ENCODE results near the gene MYO16.

The MYO16 gene

DNA sequence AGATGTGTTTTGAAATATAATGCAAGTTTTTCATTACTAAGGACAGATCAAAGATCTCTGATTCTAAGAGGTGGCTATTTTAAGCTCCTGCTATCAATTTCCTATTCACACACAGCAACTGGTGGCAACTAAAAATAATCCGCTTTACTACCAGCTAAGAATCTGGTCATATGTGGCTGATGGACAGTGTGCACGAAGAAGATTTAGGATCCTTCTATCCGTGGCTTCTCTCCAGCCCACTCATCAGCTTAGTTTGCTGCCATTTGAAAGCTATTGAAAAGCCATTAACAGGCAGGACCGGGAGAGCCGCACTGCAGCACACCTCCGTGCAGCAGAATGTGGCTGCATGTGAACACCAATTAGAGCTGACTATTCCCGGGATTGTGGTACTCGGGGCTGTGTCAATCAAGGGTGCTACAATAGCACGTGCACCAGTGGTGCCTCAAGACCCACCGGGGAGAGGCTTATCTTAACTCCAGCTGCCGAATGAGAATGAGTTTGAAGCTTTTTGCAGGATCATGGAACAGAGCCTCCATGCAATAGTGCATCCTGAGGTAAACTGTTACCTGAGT, at the start of gene MYO16:
Gene MYO16 (plus strand): TSS at position 431 of the 572 bp plus-strand sequence. CDS start 234 bp downstream, outside the sequence.
- no peak within 1 kb of the TSS for H3K4me3 Mint-ChIP-seq
- ATAC-seq (no peak), DNase-seq (no peak)
- H3K27ac Mint-ChIP-seq, result no peak within 1 kb of the TSS
- no peaks in the 10 kb centered on the region for H3K36me3 Mint-ChIP-seq (ENCODE audit: low read depth)
- H3K27me3 Mint-ChIP-seq, result no peaks in the 10 kb centered on the region
- peaks cover 3% of the 10 kb centered on the region for H3K9me3 Mint-ChIP-seq
- no peaks in the 10 kb centered on the region for H3K4me1 Mint-ChIP-seq

DNA sequence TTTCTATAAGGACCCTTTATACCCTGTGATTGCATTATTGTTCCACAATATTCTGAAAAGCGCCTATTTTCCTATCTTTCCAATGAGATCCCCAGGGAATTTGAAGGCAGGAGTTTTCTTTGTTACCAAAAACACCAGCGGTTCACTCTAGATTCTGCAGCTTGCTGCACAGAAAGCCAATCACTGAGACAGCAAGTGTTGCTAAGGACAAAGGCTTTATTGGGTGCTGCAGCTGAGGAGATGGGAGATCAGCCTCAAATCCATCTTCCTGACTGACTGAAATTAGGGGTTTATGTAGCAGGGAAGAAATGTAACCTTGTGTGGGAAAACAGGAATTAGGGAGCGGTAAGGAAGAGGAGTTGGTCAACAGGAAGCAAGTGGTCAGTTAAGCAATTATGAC, 42.6 kb upstream of the MYO16 start:
- Mint-ChIP-seq H3K9me3 (peaks cover 6% of the 10 kb centered on the region), H3K36me3 (ENCODE audit: low read depth) (no peaks in the 10 kb centered on the region), H3K27me3 (peaks cover 4% of the 10 kb centered on the region), H3K4me1 (no peaks in the 10 kb centered on the region), H3K4me3 (no peak overlapping the region), H3K27ac (no peak overlapping the region)
- ATAC-seq (no peak), DNase-seq (no peak)

DNA sequence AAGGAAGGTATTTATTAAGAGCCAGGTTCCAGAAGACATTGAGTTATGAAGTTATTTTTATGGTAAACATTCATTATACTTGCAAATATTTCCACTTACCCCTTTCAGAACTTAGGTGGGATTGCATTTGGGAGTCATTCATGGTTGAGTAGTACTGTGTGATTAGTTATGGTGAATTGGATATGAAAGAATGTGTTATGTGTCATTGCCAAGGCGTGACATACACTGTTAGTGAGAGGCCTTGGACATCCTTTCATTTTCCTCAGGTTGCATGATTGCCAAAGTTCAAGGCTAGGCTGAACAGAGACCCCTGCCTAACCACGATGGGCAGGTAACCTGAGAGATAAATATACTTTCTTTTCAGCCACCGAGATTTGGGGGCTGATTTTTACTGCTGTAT, 40.9 kb upstream of the MYO16 start:
- H3K36me3 Mint-ChIP-seq (ENCODE audit: low read depth), result no peaks in the 10 kb centered on the region
- H3K9me3 Mint-ChIP-seq, result peaks cover 6% of the 10 kb centered on the region
- no peak overlapping the region for H3K4me3 Mint-ChIP-seq
- DNase-seq, result no peak
- H3K27me3 Mint-ChIP-seq, result peaks cover 4% of the 10 kb centered on the region
- ATAC-seq, result no peak
- H3K4me1 Mint-ChIP-seq, result no peaks in the 10 kb centered on the region
- H3K27ac Mint-ChIP-seq, result no peak overlapping the region

DNA sequence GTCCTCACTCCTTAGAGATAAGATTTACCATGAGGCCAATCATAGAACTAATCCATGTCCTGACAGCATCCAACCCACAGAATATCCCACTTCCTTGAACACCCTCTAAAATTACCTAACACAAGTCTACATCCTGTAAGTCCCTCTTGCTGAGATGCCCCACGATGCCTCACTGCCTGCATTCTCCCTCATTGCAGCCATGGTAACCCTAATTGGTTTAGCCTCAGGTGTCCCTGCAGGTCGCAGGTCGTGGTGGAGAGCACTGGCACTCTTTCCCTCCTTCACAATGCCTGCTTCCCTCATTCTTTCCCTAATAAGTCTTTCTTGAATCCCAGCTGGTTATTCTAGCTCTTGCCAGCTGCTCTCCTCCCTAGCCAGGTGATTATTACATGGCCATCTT, 35.3 kb upstream of the MYO16 start:
- no peaks in the 10 kb centered on the region for H3K9me3 Mint-ChIP-seq
- no peak for ATAC-seq
- H3K27ac Mint-ChIP-seq, result no peak overlapping the region
- DNase-seq, result no peak
- no peaks in the 10 kb centered on the region for H3K36me3 Mint-ChIP-seq (ENCODE audit: low read depth)
- H3K27me3 Mint-ChIP-seq, result peaks cover 4% of the 10 kb centered on the region
- no peak overlapping the region for H3K4me3 Mint-ChIP-seq
- no peaks in the 10 kb centered on the region for H3K4me1 Mint-ChIP-seq

DNA sequence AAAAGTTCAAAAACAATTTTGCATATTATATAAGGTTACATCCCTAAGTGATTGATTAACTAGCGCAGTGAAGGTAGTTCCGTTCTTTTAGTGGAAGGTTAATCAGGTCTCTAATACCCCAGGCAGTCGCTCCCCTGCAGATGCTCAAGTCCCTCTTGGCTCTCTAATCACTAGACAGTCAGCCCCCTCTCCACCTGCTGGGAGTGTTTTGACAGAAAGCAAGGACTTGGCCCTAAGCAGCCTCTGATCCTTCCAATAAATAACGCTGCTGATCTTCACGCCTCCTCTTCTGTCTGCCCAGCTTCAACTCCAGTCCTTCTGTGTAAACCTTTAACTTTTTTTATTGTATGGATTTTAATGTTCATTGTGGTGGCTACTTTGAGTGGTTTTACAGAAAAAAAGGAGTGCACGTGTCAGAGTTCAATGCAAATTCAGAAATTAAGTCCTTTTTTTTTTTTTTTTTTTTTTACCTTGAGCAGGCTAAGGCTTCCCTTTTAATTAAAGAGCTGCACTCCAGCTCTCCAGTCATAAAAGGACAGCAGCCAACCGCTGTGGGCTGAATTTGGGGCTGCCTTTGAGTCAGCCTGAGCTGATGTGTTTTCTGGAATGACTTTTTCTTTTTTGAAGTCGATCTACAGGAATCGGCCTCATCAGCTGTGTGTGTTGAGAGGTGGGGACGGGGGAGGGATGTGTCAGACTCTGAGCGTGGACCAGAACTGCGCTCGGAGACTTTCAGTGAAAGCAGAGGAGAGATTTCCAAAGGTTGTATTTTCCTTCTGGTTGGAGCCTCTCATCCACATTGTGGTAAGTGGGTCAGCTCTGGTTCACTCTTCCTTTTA, 33.8 kb upstream of the MYO16 start:
- Mint-ChIP-seq H3K4me3 (no peak overlapping the region), H3K4me1 (no peaks in the 10 kb centered on the region), H3K9me3 (peaks cover 5% of the 10 kb centered on the region), H3K27me3 (peaks cover under 1% of the 10 kb centered on the region), H3K27ac (no peak overlapping the region), H3K36me3 (ENCODE audit: low read depth) (no peaks in the 10 kb centered on the region)
- no peak for ATAC-seq
- DNase-seq, result no peak

DNA sequence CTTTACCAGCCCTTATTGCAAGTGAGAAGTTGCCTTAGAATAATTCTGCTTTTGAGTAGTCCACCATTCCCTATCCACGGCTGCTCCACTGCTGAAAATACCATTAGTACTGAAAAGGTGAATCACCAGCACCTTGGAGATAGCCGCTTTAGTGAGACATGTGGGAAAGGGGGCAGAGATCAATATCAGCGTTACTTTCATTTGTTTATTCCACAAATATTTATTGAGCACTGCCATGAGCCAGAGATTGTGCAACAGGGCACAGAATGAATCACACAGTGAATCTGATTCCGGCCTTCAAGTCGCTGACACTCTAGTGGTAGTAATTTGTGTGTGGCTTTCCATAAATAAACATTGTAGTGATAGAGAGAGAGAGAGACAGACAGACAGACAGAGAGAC, 31.5 kb upstream of the MYO16 start:
- no peaks in the 10 kb centered on the region for H3K4me1 Mint-ChIP-seq
- no peak overlapping the region for H3K27ac Mint-ChIP-seq
- H3K9me3 Mint-ChIP-seq, result peaks cover 10% of the 10 kb centered on the region
- no peak for ATAC-seq
- no peak overlapping the region for H3K4me3 Mint-ChIP-seq
- H3K36me3 Mint-ChIP-seq (ENCODE audit: low read depth), result no peaks in the 10 kb centered on the region
- DNase-seq, result no peak
- no peaks in the 10 kb centered on the region for H3K27me3 Mint-ChIP-seq

DNA sequence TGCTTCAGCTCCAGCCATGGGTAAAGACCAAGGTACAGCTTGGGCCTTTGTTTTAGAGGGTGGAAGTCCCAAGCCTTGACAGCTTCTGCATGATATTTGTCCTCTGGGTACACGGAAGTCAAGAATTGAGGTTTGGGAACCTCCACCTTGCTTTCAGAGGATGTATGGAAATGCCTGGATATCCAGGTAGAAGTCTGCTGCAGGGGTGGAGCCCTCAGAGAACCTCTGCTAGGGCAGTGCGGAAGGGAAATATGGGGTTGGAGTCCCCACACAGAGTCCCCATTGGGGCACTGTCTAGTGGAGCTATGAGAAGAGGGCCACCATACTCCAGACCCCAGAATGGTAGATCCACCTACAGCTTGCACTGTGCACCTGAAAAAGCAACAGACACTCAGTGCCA, 23.0 kb upstream of the MYO16 start:
- Mint-ChIP-seq H3K9me3 (peaks cover 27% of the 10 kb centered on the region), H3K27me3 (no peaks in the 10 kb centered on the region), H3K27ac (no peak overlapping the region), H3K4me1 (no peaks in the 10 kb centered on the region), H3K36me3 (ENCODE audit: low read depth) (no peaks in the 10 kb centered on the region), H3K4me3 (no peak overlapping the region)
- DNase-seq, result no peak
- ATAC-seq, result no peak

DNA sequence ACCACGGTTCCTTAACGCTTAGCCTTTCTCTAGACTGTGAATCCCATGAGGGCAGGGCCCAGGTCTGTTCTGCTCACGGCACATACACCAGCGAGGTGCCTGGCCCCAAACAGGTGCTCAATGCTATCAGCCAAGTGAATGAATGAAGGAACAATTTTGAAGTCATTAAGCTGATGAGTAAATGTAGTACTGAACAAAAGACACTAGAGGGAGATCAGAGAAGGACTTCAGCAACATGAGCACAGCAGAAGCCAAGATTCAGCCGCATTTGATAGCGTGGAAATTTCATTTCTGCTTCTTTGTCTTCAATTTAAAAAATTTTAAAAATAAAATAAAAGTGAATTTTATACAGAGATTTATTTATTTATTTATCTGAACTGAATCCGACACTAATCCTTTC, 20.1 kb upstream of the MYO16 start:
- no peak for DNase-seq
- H3K4me3 Mint-ChIP-seq, result no peak overlapping the region

DNA sequence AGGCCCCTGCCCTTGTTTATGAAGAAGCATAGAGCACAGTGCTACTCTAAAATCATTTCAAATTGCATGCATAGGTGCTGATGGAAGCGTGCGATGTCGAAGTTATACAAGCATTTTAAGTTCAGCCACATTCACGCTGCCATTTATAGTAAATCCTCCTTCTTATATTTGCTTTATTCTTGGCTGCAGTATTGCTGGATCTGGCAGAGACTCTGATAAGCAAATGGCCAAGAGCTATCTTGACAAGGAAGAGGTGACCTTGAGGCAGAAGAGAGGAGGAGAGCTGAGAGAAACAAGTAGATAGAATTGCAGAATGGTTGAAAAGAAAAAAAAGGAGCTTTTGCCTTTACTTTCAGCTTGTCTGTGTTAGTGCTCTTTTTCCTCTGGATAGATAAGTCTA, 18.9 kb upstream of the MYO16 start:
- H3K4me3 Mint-ChIP-seq, result no peak overlapping the region
- peaks cover 2% of the 10 kb centered on the region for H3K27me3 Mint-ChIP-seq
- DNase-seq (no peak), ATAC-seq (no peak)
- no peak overlapping the region for H3K27ac Mint-ChIP-seq
- peaks cover 22% of the 10 kb centered on the region for H3K9me3 Mint-ChIP-seq
- no peaks in the 10 kb centered on the region for H3K4me1 Mint-ChIP-seq
- no peaks in the 10 kb centered on the region for H3K36me3 Mint-ChIP-seq (ENCODE audit: low read depth)

More for the DNA sequence above, 20.1 kb upstream of the MYO16 start:
- ATAC-seq, result no peak
- H3K27me3 Mint-ChIP-seq, result peaks cover 2% of the 10 kb centered on the region
- H3K4me1 Mint-ChIP-seq, result no peaks in the 10 kb centered on the region
- H3K36me3 Mint-ChIP-seq (ENCODE audit: low read depth), result no peaks in the 10 kb centered on the region
- H3K9me3 Mint-ChIP-seq, result peaks cover 22% of the 10 kb centered on the region
- H3K27ac Mint-ChIP-seq, result no peak overlapping the region

DNA sequence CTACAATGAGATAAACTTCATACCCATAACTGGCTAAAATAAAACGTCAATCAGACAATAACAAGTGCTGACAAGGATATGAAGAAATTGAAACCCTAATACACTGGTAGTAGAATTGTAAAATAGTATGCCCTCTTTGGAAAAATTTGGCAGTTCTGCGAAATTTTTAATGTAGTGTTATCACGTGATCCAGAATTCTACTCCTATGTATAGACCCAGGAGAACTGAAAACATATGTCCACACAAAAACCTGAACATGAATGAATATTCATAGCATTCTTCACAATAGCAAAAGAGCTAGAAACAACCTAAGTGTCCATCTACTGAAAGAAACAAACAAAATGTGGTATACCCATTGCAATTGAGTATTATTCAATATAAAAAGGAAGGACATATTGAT, 14.2 kb upstream of the MYO16 start:
- Mint-ChIP-seq H3K36me3 (ENCODE audit: low read depth) (no peaks in the 10 kb centered on the region), H3K4me3 (no peak overlapping the region)

DNA sequence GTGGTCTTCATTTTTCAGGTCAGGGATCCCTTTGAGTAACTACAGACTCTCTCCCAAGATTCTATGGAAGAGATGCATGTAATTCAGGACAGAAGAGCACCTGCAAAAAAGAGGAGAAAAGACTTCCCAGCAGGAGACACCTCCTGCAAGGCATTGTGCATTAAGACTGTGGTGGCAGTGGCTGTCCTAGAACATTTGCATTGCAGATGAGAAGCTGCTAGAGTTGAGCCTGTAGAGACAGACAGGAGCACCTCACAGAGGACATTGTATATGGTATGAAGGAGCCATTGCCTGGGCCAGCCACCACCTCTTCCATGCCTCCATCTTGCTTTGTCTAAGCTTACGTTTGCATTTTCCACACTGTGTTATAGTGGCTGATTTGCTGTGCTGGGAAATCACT, 11.2 kb upstream of the MYO16 start:
- H3K9me3 Mint-ChIP-seq, result no peaks in the 10 kb centered on the region
- no peak overlapping the region for H3K4me3 Mint-ChIP-seq
- no peaks in the 10 kb centered on the region for H3K4me1 Mint-ChIP-seq
- ATAC-seq, result no peak
- H3K27ac Mint-ChIP-seq, result no peak overlapping the region
- no peaks in the 10 kb centered on the region for H3K36me3 Mint-ChIP-seq (ENCODE audit: low read depth)
- no peaks in the 10 kb centered on the region for H3K27me3 Mint-ChIP-seq
- no peak for DNase-seq

More for the DNA sequence above, 14.2 kb upstream of the MYO16 start:
- H3K27me3 Mint-ChIP-seq, result peaks cover 2% of the 10 kb centered on the region
- H3K9me3 Mint-ChIP-seq, result no peaks in the 10 kb centered on the region
- ATAC-seq, result no peak
- no peak for DNase-seq
- no peaks in the 10 kb centered on the region for H3K4me1 Mint-ChIP-seq
- H3K27ac Mint-ChIP-seq, result no peak overlapping the region

DNA sequence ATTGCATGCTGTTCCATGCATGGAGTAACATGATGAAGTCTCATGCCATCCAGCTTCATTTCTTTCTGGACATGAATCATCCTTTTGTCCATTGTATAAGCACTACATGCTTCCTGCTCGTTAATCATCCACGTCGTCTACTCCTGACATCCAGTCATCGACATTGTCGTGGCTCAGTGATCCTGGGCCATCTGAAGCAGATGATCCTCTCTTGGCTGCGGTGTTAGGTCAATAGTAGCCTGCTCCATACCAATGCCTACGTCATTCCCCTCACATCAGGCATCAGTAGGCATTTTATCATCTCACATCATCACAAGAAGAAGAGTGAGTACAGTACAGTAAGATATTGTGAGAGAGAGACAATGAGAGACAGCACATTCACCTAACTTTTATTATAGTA, 7.9 kb upstream of the MYO16 start:
- no peaks in the 10 kb centered on the region for H3K27me3 Mint-ChIP-seq
- H3K4me1 Mint-ChIP-seq, result no peaks in the 10 kb centered on the region
- H3K4me3 Mint-ChIP-seq, result no peak overlapping the region
- H3K9me3 Mint-ChIP-seq, result peaks cover 3% of the 10 kb centered on the region
- H3K27ac Mint-ChIP-seq, result no peak overlapping the region
- DNase-seq (no peak), ATAC-seq (no peak)
- no peaks in the 10 kb centered on the region for H3K36me3 Mint-ChIP-seq (ENCODE audit: low read depth)

DNA sequence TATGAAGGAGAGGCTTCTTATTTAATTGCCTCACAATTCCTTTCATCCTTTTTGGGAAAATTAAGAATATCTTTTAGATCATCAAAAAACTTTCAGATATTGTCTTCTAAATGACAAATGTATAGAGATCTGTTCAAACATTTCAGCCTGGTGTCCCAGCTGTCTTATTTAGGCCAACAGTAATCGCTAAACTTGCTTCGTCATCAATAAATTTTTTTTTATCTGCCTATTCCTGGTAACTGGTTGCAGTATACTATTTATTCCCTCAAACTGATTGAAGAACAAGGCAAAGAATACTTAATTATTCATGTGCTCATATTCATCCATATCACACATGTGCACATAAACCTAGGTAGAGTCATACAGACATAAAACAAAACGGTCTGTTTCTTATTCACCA, 5.3 kb upstream of the MYO16 start:
- Mint-ChIP-seq H3K4me3 (no peak overlapping the region), H3K4me1 (no peaks in the 10 kb centered on the region), H3K9me3 (peaks cover 3% of the 10 kb centered on the region), H3K36me3 (ENCODE audit: low read depth) (no peaks in the 10 kb centered on the region), H3K27me3 (no peaks in the 10 kb centered on the region), H3K27ac (no peak overlapping the region)
- ATAC-seq (no peak), DNase-seq (no peak)

DNA sequence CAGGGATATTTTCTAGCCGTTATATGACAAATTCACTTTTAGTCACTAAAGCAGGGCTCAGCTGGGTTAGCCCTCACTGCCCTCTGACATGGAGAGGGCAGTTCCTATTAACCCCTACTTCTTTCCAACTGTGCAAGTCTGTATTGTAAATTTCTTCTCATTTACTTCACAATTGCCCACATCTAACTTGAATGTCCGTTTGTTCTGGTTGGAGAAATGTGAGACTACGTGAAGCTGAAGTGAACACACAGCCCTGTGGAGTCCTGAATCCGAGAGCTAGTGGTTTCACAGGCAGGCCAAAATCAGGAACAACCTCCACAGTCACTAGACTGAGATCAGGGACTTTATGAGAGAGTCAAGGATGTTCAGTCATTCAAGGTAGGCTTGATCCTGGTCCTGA, 4.4 kb upstream of the MYO16 start:
- no peaks in the 10 kb centered on the region for H3K4me1 Mint-ChIP-seq
- DNase-seq, result no peak
- no peaks in the 10 kb centered on the region for H3K36me3 Mint-ChIP-seq (ENCODE audit: low read depth)
- H3K4me3 Mint-ChIP-seq, result no peak overlapping the region
- no peak for ATAC-seq
- no peaks in the 10 kb centered on the region for H3K27me3 Mint-ChIP-seq
- H3K27ac Mint-ChIP-seq, result no peak overlapping the region
- H3K9me3 Mint-ChIP-seq, result peaks cover 3% of the 10 kb centered on the region

DNA sequence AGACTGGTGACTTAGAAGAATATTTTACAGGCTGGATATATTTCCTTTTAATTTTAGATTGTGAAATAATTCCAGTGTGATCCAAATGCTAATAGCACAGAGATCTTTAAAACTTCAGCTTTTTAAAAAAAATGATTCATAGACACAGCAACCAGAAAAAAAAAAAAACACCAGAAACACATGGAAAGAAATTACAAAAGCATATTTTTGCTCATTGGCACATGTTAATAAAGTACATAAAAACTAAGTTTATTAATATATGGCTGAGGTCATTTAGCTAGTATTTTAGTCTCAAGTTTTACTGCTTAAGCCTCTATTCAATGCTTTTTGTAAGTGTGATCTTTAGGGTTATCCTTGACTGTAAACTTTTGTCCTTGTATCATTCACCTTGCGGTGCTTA, 577 bp downstream of the MYO16 start:
- Mint-ChIP-seq H3K27ac (no peak overlapping the region), H3K4me1 (no peaks in the 10 kb centered on the region), H3K4me3 (no peak overlapping the region), H3K9me3 (peaks cover 3% of the 10 kb centered on the region), H3K27me3 (no peaks in the 10 kb centered on the region), H3K36me3 (ENCODE audit: low read depth) (no peaks in the 10 kb centered on the region)
- ATAC-seq, result no peak
- DNase-seq, result no peak

Measured in activated naive CD8-positive, alpha-beta T cell treated with anti-CD3 and anti-CD28 coated beads, Interleukin-2, amount 50 U/mL, for 24 hours (primary cell).